Memory B cell (primary cell): Measurements from ENCODE around the gene KCNMA1.
A peak's percentile ranks its signal among the peaks of the same experiment; 100 is the strongest.

Experiments used
- ATAC-seq: fragments of 150-1000 bp; cut with Tn5 transposase; 2 replicates; pipeline ENCODE4 v1.10.0; 2021; ENCODE audit warnings: low read depth, mild to moderate bottlenecking, moderate library complexity
- DNase-seq, 2 donors: peaks; one replicate each; pipeline ENCODE4 v3.0.0; 2022; ENCODE audit warnings: low spot score in 2 of 2
- H3K27ac Mint-ChIP-seq: one replicate; pipeline ENCODE4 v1.8.0; 2022; ENCODE audit warnings: mild to moderate bottlenecking, moderate library complexity, mixed read lengths
- H3K27me3 Mint-ChIP-seq: one replicate; pipeline ENCODE4 v1.8.0; 2022; ENCODE audit warnings: mixed read lengths
- H3K36me3 Mint-ChIP-seq: one replicate; pipeline ENCODE4 v1.8.0; 2022; ENCODE audit warnings: mild to moderate bottlenecking, mixed read lengths
- H3K4me1 Mint-ChIP-seq: one replicate; pipeline ENCODE4 v1.8.0; 2022; ENCODE audit warnings: mixed read lengths
- H3K4me3 Mint-ChIP-seq: one replicate; pipeline ENCODE4 v1.8.0; 2022; ENCODE audit warnings: mild to moderate bottlenecking, moderate library complexity, mixed read lengths
- H3K9me3 Mint-ChIP-seq: one replicate; pipeline ENCODE4 v1.8.0; 2022; ENCODE audit warnings: mixed read lengths

The KCNMA1 gene

GRCh38 chr10:77264527-77264926 is 373.1 kb downstream of the KCNMA1 start:
- peaks cover 2% of the 10 kb centered on the region for H3K27me3 Mint-ChIP-seq
- DNase-seq (no peak), ATAC-seq (peak; percentile 10)
- no peak overlapping the region for H3K27ac Mint-ChIP-seq
- H3K36me3 Mint-ChIP-seq, result peaks cover 2% of the 10 kb centered on the region
- H3K4me1 Mint-ChIP-seq, result peaks cover 31% of the 10 kb centered on the region
- no peaks in the 10 kb centered on the region for H3K9me3 Mint-ChIP-seq
- H3K4me3 Mint-ChIP-seq, result peak overlapping the region; percentile 25

- no peak overlapping the region for H3K27ac Mint-ChIP-seq
Observed at GRCh38 chr10:77264107-77264506, 373.5 kb downstream of the KCNMA1 start.

GRCh38 chr10:77263700-77264099 is 373.9 kb downstream of the KCNMA1 start:
- DNase-seq, result no peak
- Mint-ChIP-seq H3K9me3 (no peaks in the 10 kb centered on the region), H3K27me3 (peaks cover 2% of the 10 kb centered on the region), H3K4me1 (peaks cover 31% of the 10 kb centered on the region), H3K36me3 (peaks cover 2% of the 10 kb centered on the region), H3K27ac (no peak overlapping the region), H3K4me3 (peak overlapping the region; percentile 25)
- ATAC-seq, result no peak

More at GRCh38 chr10:77264107-77264506, 373.5 kb downstream of the KCNMA1 start:
- Mint-ChIP-seq H3K36me3 (peaks cover 2% of the 10 kb centered on the region), H3K4me1 (peaks cover 31% of the 10 kb centered on the region), H3K4me3 (peak overlapping the region; percentile 25), H3K9me3 (no peaks in the 10 kb centered on the region), H3K27me3 (peaks cover 2% of the 10 kb centered on the region)
- ATAC-seq (peak; percentile 89), DNase-seq (no peak)

- H3K9me3 Mint-ChIP-seq, result peaks cover 3% of the 10 kb centered on the region
- ATAC-seq, result no peak
- DNase-seq, result no peak
- peaks cover 2% of the 10 kb centered on the region for H3K36me3 Mint-ChIP-seq
- H3K4me1 Mint-ChIP-seq, result peaks cover 20% of the 10 kb centered on the region
- H3K27ac Mint-ChIP-seq, result no peak overlapping the region
- H3K27me3 Mint-ChIP-seq, result peaks cover 2% of the 10 kb centered on the region
- no peak overlapping the region for H3K4me3 Mint-ChIP-seq
Observed at GRCh38 chr10:77261146-77261545, 376.5 kb downstream of the KCNMA1 start.

GRCh38 chr10:77259171-77259874 is 378.3 kb downstream of the KCNMA1 start:
- Mint-ChIP-seq H3K4me3 (no peak overlapping the region), H3K4me1 (peaks cover 15% of the 10 kb centered on the region), H3K27me3 (peaks cover 2% of the 10 kb centered on the region), H3K36me3 (peaks cover 2% of the 10 kb centered on the region), H3K9me3 (peaks cover 3% of the 10 kb centered on the region), H3K27ac (no peak overlapping the region)
- ATAC-seq (no peak), DNase-seq (no peak)

- DNase-seq, result no peak
- peaks cover 2% of the 10 kb centered on the region for H3K4me1 Mint-ChIP-seq
- no peak overlapping the region for H3K27ac Mint-ChIP-seq
- no peaks in the 10 kb centered on the region for H3K36me3 Mint-ChIP-seq
- peaks cover 2% of the 10 kb centered on the region for H3K27me3 Mint-ChIP-seq
- H3K9me3 Mint-ChIP-seq, result peaks cover 3% of the 10 kb centered on the region
- ATAC-seq, result no peak
- no peak overlapping the region for H3K4me3 Mint-ChIP-seq
Observed at GRCh38 chr10:77256346-77256745, 381.3 kb downstream of the KCNMA1 start.

GRCh38 chr10:77253556-77254064 is 384.0 kb downstream of the KCNMA1 start:
- peaks cover 3% of the 10 kb centered on the region for H3K27me3 Mint-ChIP-seq
- H3K4me1 Mint-ChIP-seq, result no peaks in the 10 kb centered on the region
- no peak overlapping the region for H3K27ac Mint-ChIP-seq
- peaks cover 3% of the 10 kb centered on the region for H3K9me3 Mint-ChIP-seq
- H3K36me3 Mint-ChIP-seq, result no peaks in the 10 kb centered on the region
- DNase-seq (no peak), ATAC-seq (no peak)
- no peak overlapping the region for H3K4me3 Mint-ChIP-seq

GRCh38 chr10:77253147-77253545 is 384.5 kb downstream of the KCNMA1 start:
- no peak for ATAC-seq
- no peak overlapping the region for H3K4me3 Mint-ChIP-seq
- peaks cover 3% of the 10 kb centered on the region for H3K27me3 Mint-ChIP-seq
- no peak for DNase-seq
- H3K36me3 Mint-ChIP-seq, result no peaks in the 10 kb centered on the region
- no peaks in the 10 kb centered on the region for H3K4me1 Mint-ChIP-seq
- no peak overlapping the region for H3K27ac Mint-ChIP-seq
- peaks cover 3% of the 10 kb centered on the region for H3K9me3 Mint-ChIP-seq

GRCh38 chr10:77252380-77253146 is 385.0 kb downstream of the KCNMA1 start:
- peaks cover 3% of the 10 kb centered on the region for H3K9me3 Mint-ChIP-seq
- H3K4me3 Mint-ChIP-seq, result no peak overlapping the region
- no peaks in the 10 kb centered on the region for H3K4me1 Mint-ChIP-seq
- H3K27me3 Mint-ChIP-seq, result peaks cover 3% of the 10 kb centered on the region
- H3K27ac Mint-ChIP-seq, result no peak overlapping the region
- no peak for DNase-seq
- no peak for ATAC-seq
- no peaks in the 10 kb centered on the region for H3K36me3 Mint-ChIP-seq

GRCh38 chr10:77251297-77252013 is 386.2 kb downstream of the KCNMA1 start:
- no peaks in the 10 kb centered on the region for H3K4me1 Mint-ChIP-seq
- H3K4me3 Mint-ChIP-seq, result no peak overlapping the region
- peak in 1 of 2 donors; percentile 4 for DNase-seq
- H3K36me3 Mint-ChIP-seq, result no peaks in the 10 kb centered on the region
- no peaks in the 10 kb centered on the region for H3K9me3 Mint-ChIP-seq
- H3K27me3 Mint-ChIP-seq, result peaks cover 3% of the 10 kb centered on the region
- ATAC-seq, result peak; percentile 38
- H3K27ac Mint-ChIP-seq, result no peak overlapping the region

- H3K27ac Mint-ChIP-seq, result no peak overlapping the region
- peaks cover 3% of the 10 kb centered on the region for H3K27me3 Mint-ChIP-seq
- H3K9me3 Mint-ChIP-seq, result no peaks in the 10 kb centered on the region
- no peaks in the 10 kb centered on the region for H3K4me1 Mint-ChIP-seq
- H3K4me3 Mint-ChIP-seq, result no peak overlapping the region
- H3K36me3 Mint-ChIP-seq, result no peaks in the 10 kb centered on the region
- ATAC-seq (no peak), DNase-seq (no peak)
Observed at GRCh38 chr10:77249901-77250459, 387.6 kb downstream of the KCNMA1 start.

- Mint-ChIP-seq H3K4me3 (no peak overlapping the region), H3K4me1 (no peaks in the 10 kb centered on the region), H3K27ac (no peak overlapping the region), H3K27me3 (peaks cover 3% of the 10 kb centered on the region), H3K36me3 (no peaks in the 10 kb centered on the region), H3K9me3 (no peaks in the 10 kb centered on the region)
- no peak for ATAC-seq
- DNase-seq, result no peak
Observed at GRCh38 chr10:77248104-77248790, 389.4 kb downstream of the KCNMA1 start.
